K562 treated with DMSO at 1 percent for 12 hours (cell line): ENCODE results near the gene ZNF524. TPM values are rescaled to one million over a fixed set of nuclear protein-coding genes. Genes with fewer than 3 reads are reported as not detected.

Experiments
- total RNA-seq: library from RNA; unstranded; fragments of 300-600 nt; gene quantifications from 2 replicates; pipeline ENCODE4 v1.2.3, GENCODE V29; 2022; ENCODE audit not compliant: insufficient read depth

Gene ZNF524
- total RNA-seq: 35.5 and 41.6 TPM in 2 replicates

GRCh38 chr19:55599842-55600661, at the start of gene ZNF524:
ZNF524 (plus strand) TSS chr19:55600288; CDS start chr19:55602113, 1,825 bp downstream.

GRCh38 chr19:55580628-55581144, 19.4 kb upstream of the ZNF524 start, which contains the start of gene ZNF579:
ZNF579 (minus strand) TSS chr19:55580848; CDS start chr19:55579639, 1,209 bp downstream.

GRCh38 chr19:55599468-55599841, 633 bp upstream of the ZNF524 start, which contains the start of gene FIZ1:
FIZ1 (minus strand) TSS chr19:55599517; CDS start chr19:55597865, 1,652 bp downstream.

GRCh38 chr19:55605637-55606470, 5.8 kb downstream of the ZNF524 start, which contains the start of gene ZNF865:
ZNF865 (plus strand) TSS chr19:55605647; CDS start chr19:55613619, 7,972 bp downstream.

GRCh38 chr19:55624109-55625003, 24.3 kb downstream of the ZNF524 start, which contains the start of gene ZNF784:
ZNF784 (minus strand) TSS chr19:55624566; CDS start chr19:55624561, 5 bp downstream.

GRCh38 chr19:55640577-55641425, 40.7 kb downstream of the ZNF524 start, which contains the start of gene ZNF580:
ZNF580 (plus strand) TSS chr19:55641002; CDS start chr19:55642509, 1,507 bp downstream.

GRCh38 chr19:55643003-55643886, 43.2 kb downstream of the ZNF524 start, which contains the start of gene ZNF581:
ZNF581 (plus strand) TSS chr19:55643649; CDS start chr19:55644572, 923 bp downstream.

GRCh38 chr19:55647732-55648584, 47.9 kb downstream of the ZNF524 start, which contains the start of gene CCDC106:
CCDC106 (plus strand) TSS chr19:55648212; CDS start chr19:55649047, 835 bp downstream.

Other genes with a start within 250 kb of the ZNF524 start
- gene COX6B2, start 245.6 kb upstream of the ZNF524 start, total RNA-seq: 0.33 and 0.78 TPM in 2 replicates
- gene GARIN5B, start 237.0 kb upstream of the ZNF524 start, total RNA-seq: not detected in 2 replicates
- not detected in 2 replicates for gene IL11, start 229.8 kb upstream of the ZNF524 start, total RNA-seq
- gene TMEM190, start 223.5 kb upstream of the ZNF524 start, total RNA-seq: not detected in 2 replicates
- gene TMEM238, start 216.0 kb upstream of the ZNF524 start, total RNA-seq: 13.7 and 15.5 TPM in 2 replicates
- gene RPL28, start 214.4 kb upstream of the ZNF524 start, total RNA-seq: 3,491 and 4,700 TPM in 2 replicates
- 348 and 598 TPM in 2 replicates for gene UBE2S, start 192.5 kb upstream of the ZNF524 start, total RNA-seq
- 0.17 TPM in 1 of 2 replicates, not detected in the other for gene SHISA7, start 157.0 kb upstream of the ZNF524 start, total RNA-seq
- gene ISOC2, start 138.6 kb upstream of the ZNF524 start, total RNA-seq: 50.7 and 69.5 TPM in 2 replicates
- not detected in 2 replicates for gene C19orf85, start 135.5 kb upstream of the ZNF524 start, total RNA-seq
- gene ZNF628, start 123.7 kb upstream of the ZNF524 start, total RNA-seq: 6.1 and 15.4 TPM in 2 replicates
- 25.8 and 60.9 TPM in 2 replicates for gene NAT14, start 115.1 kb upstream of the ZNF524 start, total RNA-seq
- gene SSC5D, start 111.9 kb upstream of the ZNF524 start, total RNA-seq: 0.16 and 0.73 TPM in 2 replicates
- gene SBK2, start 63.2 kb upstream of the ZNF524 start, total RNA-seq: not detected in 2 replicates
- gene SBK3, start 54.7 kb upstream of the ZNF524 start, total RNA-seq: not detected in 2 replicates
- gene ZNF579, start 19.4 kb upstream of the ZNF524 start, total RNA-seq: 10.3 and 10.8 TPM in 2 replicates
- gene FIZ1, start 771 bp upstream of the ZNF524 start, total RNA-seq: 9.3 and 21.2 TPM in 2 replicates
- gene ZNF865, start 5.4 kb downstream of the ZNF524 start, total RNA-seq: 21.0 and 34.2 TPM in 2 replicates
- gene ZNF784, start 24.3 kb downstream of the ZNF524 start, total RNA-seq: 7.7 and 8.9 TPM in 2 replicates
- gene ZNF580, start 40.7 kb downstream of the ZNF524 start, total RNA-seq: 39.0 and 52.0 TPM in 2 replicates
- gene ZNF581, start 43.4 kb downstream of the ZNF524 start, total RNA-seq: 52.7 and 54.9 TPM in 2 replicates
- gene CCDC106, start 47.9 kb downstream of the ZNF524 start, total RNA-seq: 30.6 and 33.3 TPM in 2 replicates
- gene U2AF2, start 54.7 kb downstream of the ZNF524 start, total RNA-seq: 112 and 145 TPM in 2 replicates
- gene EPN1, start 74.9 kb downstream of the ZNF524 start, total RNA-seq: 95.3 and 102 TPM in 2 replicates
- gene NLRP9, start 138.1 kb downstream of the ZNF524 start, total RNA-seq: not detected in 2 replicates
- 1.9 and 3.0 TPM in 2 replicates for gene RFPL4A, start 158.8 kb downstream of the ZNF524 start, total RNA-seq
- gene RFPL4AL1, start 168.8 kb downstream of the ZNF524 start, total RNA-seq: 1.5 TPM in 1 of 2 replicates, not detected in the other
- 0.92 and 1.9 TPM in 2 replicates for gene NLRP11, start 231.7 kb downstream of the ZNF524 start, total RNA-seq
- gene NLRP4, start 236.3 kb downstream of the ZNF524 start, total RNA-seq: 2.2 and 2.4 TPM in 2 replicates